ENCODE data around the gene APBA1. TPM values are rescaled to one million over a fixed set of nuclear protein-coding genes. Genes with fewer than 3 reads are reported as not detected.

APBA1 gene
- total RNA-seq, 1 donor from 2014 or later: 8.7 TPM

GRCh38 chr9:69515810-69516209 lies 156.4 kb downstream of the APBA1 start:
- no peak for TF ChIP-seq CTCF (IDR thresholded peaks at IDR 0.05)
- H3K4me1 ChIP-seq: no peaks in the 10 kb centered on the region
- H3K9me3 ChIP-seq: no peaks in the 10 kb centered on the region
- H3K27ac ChIP-seq: no peak overlapping the region
- no peaks in the 10 kb centered on the region for H3K27me3 ChIP-seq
- intact Hi-C loops (cut with DNase I): no loop called here
- H3K4me3 ChIP-seq: no peak overlapping the region
- H3K36me3 ChIP-seq: peaks cover 8 to 9% of the 10 kb centered on the region in 2 donors
- no peak for DNase-seq (ENCODE audit: low spot score in 2 of 2)

- H3K4me3 ChIP-seq: no peak overlapping the region
- no peaks in the 10 kb centered on the region for H3K27me3 ChIP-seq
- no peak for DNase-seq (ENCODE audit: low spot score in 2 of 2)
- TF ChIP-seq CTCF (IDR thresholded peaks at IDR 0.05): no peak
- intact Hi-C loops (cut with DNase I): no loop called here
- H3K4me1 ChIP-seq: no peaks in the 10 kb centered on the region
- no peak overlapping the region for H3K27ac ChIP-seq
- H3K9me3 ChIP-seq: no peaks in the 10 kb centered on the region
- H3K36me3 ChIP-seq: peaks cover 8 to 9% of the 10 kb centered on the region in 2 donors
These were observed 158.9 kb downstream of the APBA1 start for GRCh38 chr9:69513141-69513820.

- intact Hi-C loops (cut with DNase I): no loop called here
- no peaks in the 10 kb centered on the region for H3K36me3 ChIP-seq
- no peak overlapping the region for H3K27ac ChIP-seq
- H3K27me3 ChIP-seq: no peaks in the 10 kb centered on the region
- no peak for TF ChIP-seq CTCF (IDR thresholded peaks at IDR 0.05)
- no peak for DNase-seq (ENCODE audit: low spot score in 2 of 2)
- H3K9me3 ChIP-seq: no peaks in the 10 kb centered on the region
- no peaks in the 10 kb centered on the region for H3K4me1 ChIP-seq
- H3K4me3 ChIP-seq: no peak overlapping the region
These were observed 168.1 kb downstream of the APBA1 start for GRCh38 chr9:69504058-69504457.

- Histone ChIP-seq H3K27ac (no peak overlapping the region), H3K9me3 (no peaks in the 10 kb centered on the region), H3K4me3 (no peak overlapping the region), H3K36me3 (no peaks in the 10 kb centered on the region), H3K4me1 (no peaks in the 10 kb centered on the region), H3K27me3 (no peaks in the 10 kb centered on the region)
- intact Hi-C loops (cut with DNase I): no loop called here
- no peak for TF ChIP-seq CTCF (IDR thresholded peaks at IDR 0.05)
- DNase-seq (ENCODE audit: low spot score in 2 of 2): no peak
These were observed 169.4 kb downstream of the APBA1 start for GRCh38 chr9:69502671-69503301.

- H3K4me1 ChIP-seq: no peaks in the 10 kb centered on the region
- no peak overlapping the region for H3K27ac ChIP-seq
- no peak overlapping the region for H3K4me3 ChIP-seq
- H3K36me3 ChIP-seq: no peaks in the 10 kb centered on the region
- intact Hi-C loops (cut with DNase I): no loop called here
- DNase-seq (ENCODE audit: low spot score in 2 of 2): no peak
- TF ChIP-seq CTCF (IDR thresholded peaks at IDR 0.05): no peak
- H3K27me3 ChIP-seq: no peaks in the 10 kb centered on the region
- no peaks in the 10 kb centered on the region for H3K9me3 ChIP-seq
These were observed 171.3 kb downstream of the APBA1 start for GRCh38 chr9:69500896-69501295.

Measured in ascending aorta (tissue), 2 donors.